ENCODE data around the gene SLC15A3. TPM values are rescaled to one million over a fixed set of nuclear protein-coding genes. Genes with fewer than 3 reads are reported as not detected.
A peak's percentile ranks its signal among the peaks of the same experiment; 100 is the strongest.
"Not testable (repeated sequence)": the region's sequence is repeated elsewhere in the genome, so short reads cannot be mapped to it uniquely, and the experiment has no call there.

Gene SLC15A3
- total RNA-seq, 1 donor, result 13.0 TPM

GRCh38 chr11:60912851-60913528 lies 39.0 kb downstream of the SLC15A3 start:
- TF ChIP-seq CTCF (IDR thresholded peaks at IDR 0.05; ENCODE audit: insufficient read depth, low read depth, low read length), result no peak
- no peak for DNase-seq (ENCODE audit: low read depth)
- peak overlapping the region; percentile 68 for H3K4me3 ChIP-seq (ENCODE audit: low read depth, low read length)

DNA sequence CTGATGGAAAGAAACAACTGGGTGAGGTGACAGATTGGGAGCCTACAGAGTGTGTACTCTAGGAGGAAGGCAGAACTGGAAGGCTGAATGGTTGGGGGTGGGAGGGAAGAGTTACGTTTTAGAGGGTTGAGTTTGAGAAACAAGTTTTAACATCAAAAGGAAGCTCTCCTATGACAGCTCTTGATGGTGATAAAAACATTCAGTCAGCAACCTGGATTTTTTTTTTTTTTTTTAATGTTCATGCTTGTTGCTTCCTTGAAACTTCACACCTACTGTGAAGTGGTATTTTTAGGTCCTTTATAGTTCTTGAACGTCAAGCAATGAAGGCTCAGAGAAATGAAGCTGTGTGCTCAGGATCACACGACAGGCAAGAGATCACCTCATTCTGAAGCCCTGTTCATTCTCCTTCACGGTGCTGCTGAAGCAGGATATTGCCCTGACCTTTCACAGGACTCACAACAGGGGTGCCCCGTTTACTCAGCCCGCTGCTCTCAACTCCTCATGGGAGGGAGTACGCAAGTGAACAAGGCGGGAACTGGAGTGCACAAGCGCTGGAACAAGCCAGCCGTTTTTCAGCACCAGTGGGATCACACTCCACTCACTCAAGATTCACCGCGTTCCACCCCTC lies 39.6 kb downstream of the SLC15A3 start:
- TF ChIP-seq CTCF (IDR thresholded peaks at IDR 0.05; ENCODE audit: insufficient read depth, low read depth, low read length), result no peak
- no peak overlapping the region for H3K4me3 ChIP-seq (ENCODE audit: low read depth, low read length)
- no peak for DNase-seq (ENCODE audit: low read depth)

- TF ChIP-seq CTCF (IDR thresholded peaks at IDR 0.05; ENCODE audit: insufficient read depth, low read depth, low read length), result no peak
- no peak for DNase-seq (ENCODE audit: low read depth)
- no peak overlapping the region for H3K4me3 ChIP-seq (ENCODE audit: low read depth, low read length)
Measured at GRCh38 chr11:60910711-60911380, 41.1 kb downstream of the SLC15A3 start.

DNA sequence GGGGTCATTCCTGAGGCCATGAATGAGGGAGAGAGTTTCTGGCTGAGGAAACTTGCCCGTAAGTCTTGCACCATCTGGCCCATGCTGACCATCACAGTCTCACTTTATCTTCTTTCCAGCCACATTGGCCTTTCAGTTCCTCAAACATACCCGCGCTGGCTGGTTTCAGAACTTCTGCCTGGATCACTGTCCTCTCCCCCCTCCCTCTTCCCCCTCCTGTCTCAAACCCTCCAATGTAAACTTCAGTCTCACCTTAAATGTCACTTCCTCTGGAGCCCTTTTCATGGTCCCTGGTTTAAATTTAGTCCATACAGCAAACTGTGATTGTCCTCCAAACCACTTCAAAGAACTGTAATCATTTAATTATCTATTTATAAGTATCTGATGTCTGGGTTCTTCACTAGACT lies 41.7 kb downstream of the SLC15A3 start:
- DNase-seq (ENCODE audit: low read depth), result no peak
- TF ChIP-seq CTCF (IDR thresholded peaks at IDR 0.05; ENCODE audit: insufficient read depth, low read depth, low read length), result no peak
- no peak overlapping the region for H3K4me3 ChIP-seq (ENCODE audit: low read depth, low read length)

DNA sequence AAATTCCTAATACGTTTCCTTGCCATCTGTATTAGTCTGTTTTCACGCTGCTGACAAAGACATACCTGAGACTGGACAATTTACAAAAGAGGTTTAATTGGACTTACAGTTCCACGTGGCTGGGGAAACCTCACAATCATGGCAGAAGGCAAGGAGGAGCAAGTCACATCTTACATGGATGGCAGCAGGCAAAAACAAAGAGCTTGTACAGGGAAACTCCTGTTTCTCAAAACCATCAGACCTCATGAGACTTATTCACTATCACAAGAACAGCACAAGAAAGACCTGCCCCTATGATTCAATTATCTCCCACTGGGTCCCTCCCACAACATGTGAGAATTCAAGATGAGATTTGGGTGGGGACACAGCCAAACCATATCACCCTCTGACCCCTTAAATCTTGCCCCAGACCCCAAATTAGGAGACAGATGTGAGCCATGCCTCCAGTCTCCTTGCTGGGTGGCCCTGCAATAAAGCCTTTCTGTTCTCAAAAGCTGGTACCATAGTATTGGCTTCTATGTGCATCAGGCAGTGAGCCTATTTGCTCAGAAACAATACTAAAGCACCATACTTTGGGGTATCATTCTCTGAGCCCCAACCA lies 42.2 kb downstream of the SLC15A3 start:
- H3K4me3 ChIP-seq (ENCODE audit: low read depth, low read length); DNase-seq (ENCODE audit: low read depth): not testable (repeated sequence)

GRCh38 chr11:60908803-60909202 lies 43.2 kb downstream of the SLC15A3 start:
- no peak for TF ChIP-seq CTCF (IDR thresholded peaks at IDR 0.05; ENCODE audit: insufficient read depth, low read depth, low read length)

More at GRCh38 chr11:60908803-60909202, 43.2 kb downstream of the SLC15A3 start:
- H3K4me3 ChIP-seq (ENCODE audit: low read depth, low read length), result no peak overlapping the region
- no peak for DNase-seq (ENCODE audit: low read depth)

Measured in fibroblast of villous mesenchyme (primary cell).